BJ (cell line): ENCODE data around the gene ZNF726. TPM values are rescaled to one million over a fixed set of nuclear protein-coding genes. Genes with fewer than 3 reads are reported as not detected.
"Not testable (repeated sequence)": the region's sequence is repeated elsewhere in the genome, so short reads cannot be mapped to it uniquely, and the experiment has no call there.

ENCODE experiments used
- CTCF ChIA-PET: fragments of 350-600 bp; formaldehyde crosslinking; extraction: SDS; loops from one replicate; lab custom pipeline; 2021; ENCODE audit warnings: antibody characterized with exemption, inconsistent platforms; lab: Yijun Ruan, JAX
- POLR2A ChIA-PET: fragments of 300-600 bp; sonication (Branson Sonifier 250); formaldehyde crosslinking; extraction: SDS; loops from one replicate; lab custom pipeline; 2021; ENCODE audit warnings: antibody characterized with exemption; lab: Charles Lee
- DNase-seq: peaks from one replicate; pipeline ENCODE4 v3.0.0-alpha.2; 2011; ENCODE audit warnings: low read depth
- H3K27me3 ChIP-seq: 2 replicates; pipeline ENCODE4 v1.6.0; 2011; ENCODE audit warnings: low read length; ENCODE audit not compliant: control insufficient read depth, insufficient read depth
- H3K36me3 ChIP-seq: 2 replicates; pipeline ENCODE4 v1.5.1; 2011; ENCODE audit warnings: low read length; ENCODE audit not compliant: control insufficient read depth, insufficient read depth
- H3K4me3 ChIP-seq: 2 replicates; pipeline ENCODE4 v1.5.1; 2011; ENCODE audit warnings: low read depth, mild to moderate bottlenecking, control low read depth, low read length
- polyA plus RNA-seq: library from polyadenylated mRNA; depleted of rRNA; stranded (reverse); fragments of >200 nt; gene quantifications from 2 replicates; pipeline ENCODE4 v1.2.3, GENCODE V29; 2011
- TF ChIP-seq, protein P1 (sequence below): IDR thresholded peaks from 2 replicates; pipeline ENCODE4 v1.5.1; 2011; ENCODE audit warnings: low read depth, mild to moderate bottlenecking, control low read depth, inconsistent platforms, low read length, moderate library complexity; ENCODE audit not compliant: insufficient read depth

The ZNF726 gene
- polyA plus RNA-seq, 1 experiment = 1.2 TPM

DNA sequence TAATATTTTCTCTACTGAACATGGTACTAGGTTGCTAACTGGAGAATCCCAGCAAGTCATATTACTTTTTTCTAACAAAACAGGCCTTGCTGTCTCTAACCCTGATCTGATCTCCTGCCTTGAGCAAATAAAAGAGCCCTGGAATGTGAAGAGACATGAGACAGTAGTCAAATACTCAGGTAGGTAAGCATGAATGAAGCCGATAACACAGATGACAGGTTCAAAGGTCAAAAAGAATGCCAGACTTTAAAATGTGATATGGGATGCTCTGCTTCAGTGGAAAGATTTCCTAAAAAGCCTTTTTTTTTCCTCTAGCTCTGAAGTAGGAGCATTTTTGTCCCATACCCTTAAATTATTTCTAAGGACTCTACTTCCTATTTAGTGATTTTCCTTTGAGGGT is 28.7 kb downstream of the ZNF726 start:
- Histone ChIP-seq H3K27me3 (no peaks in the 10 kb centered on the region), H3K4me3 (no peak overlapping the region), H3K36me3 (no peaks in the 10 kb centered on the region)
- ChIA-PET CTCF (no interaction called here), POLR2A (no interaction called here)
- TF ChIP-seq, protein P1, sequence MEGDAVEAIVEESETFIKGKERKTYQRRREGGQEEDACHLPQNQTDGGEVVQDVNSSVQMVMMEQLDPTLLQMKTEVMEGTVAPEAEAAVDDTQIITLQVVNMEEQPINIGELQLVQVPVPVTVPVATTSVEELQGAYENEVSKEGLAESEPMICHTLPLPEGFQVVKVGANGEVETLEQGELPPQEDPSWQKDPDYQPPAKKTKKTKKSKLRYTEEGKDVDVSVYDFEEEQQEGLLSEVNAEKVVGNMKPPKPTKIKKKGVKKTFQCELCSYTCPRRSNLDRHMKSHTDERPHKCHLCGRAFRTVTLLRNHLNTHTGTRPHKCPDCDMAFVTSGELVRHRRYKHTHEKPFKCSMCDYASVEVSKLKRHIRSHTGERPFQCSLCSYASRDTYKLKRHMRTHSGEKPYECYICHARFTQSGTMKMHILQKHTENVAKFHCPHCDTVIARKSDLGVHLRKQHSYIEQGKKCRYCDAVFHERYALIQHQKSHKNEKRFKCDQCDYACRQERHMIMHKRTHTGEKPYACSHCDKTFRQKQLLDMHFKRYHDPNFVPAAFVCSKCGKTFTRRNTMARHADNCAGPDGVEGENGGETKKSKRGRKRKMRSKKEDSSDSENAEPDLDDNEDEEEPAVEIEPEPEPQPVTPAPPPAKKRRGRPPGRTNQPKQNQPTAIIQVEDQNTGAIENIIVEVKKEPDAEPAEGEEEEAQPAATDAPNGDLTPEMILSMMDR = no peak
- DNase-seq = no peak

DNA sequence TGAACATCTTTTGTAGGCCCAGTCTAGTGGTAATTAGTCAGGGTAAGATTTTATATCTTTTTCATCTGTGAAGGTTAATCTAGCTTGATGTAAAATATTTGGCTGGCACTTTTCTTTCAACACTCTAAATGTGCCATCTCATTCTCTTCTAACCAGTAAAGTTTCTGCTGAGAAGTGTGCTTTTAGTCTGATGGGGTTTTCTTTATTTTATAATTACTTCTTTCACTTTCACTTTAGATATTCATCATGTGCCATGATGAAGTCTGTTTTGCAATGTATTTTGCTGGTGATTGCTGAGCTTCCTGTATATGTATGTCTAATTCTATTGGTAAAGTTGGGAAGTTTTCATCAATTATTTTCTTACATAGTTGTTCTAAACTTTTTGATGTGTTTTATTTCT is 31.9 kb downstream of the ZNF726 start:
- ChIA-PET POLR2A (no interaction called here), CTCF (no interaction called here)
- TF ChIP-seq, protein P1 = no peak
- DNase-seq = no peak
- Histone ChIP-seq H3K36me3 (no peaks in the 10 kb centered on the region), H3K27me3 (no peaks in the 10 kb centered on the region), H3K4me3 (no peak overlapping the region)

DNA sequence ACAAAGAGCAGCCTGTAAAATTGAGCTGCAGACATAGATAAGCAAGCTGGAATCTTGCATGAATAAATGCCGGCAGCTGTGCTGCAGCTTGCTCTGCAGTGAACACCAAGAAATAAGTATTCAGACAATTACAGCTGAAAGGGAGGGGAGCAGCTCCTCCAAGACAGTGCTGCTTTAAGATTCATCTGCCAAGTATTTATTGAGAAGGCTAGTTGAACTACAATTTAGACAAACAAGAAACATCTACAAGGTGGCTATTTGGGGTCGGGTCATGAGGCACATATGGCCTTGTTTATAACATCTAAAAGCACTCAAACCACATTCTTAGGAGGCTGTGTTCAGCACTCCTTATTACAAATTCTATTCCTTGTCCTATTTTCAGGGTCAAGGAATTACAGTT is 34.9 kb downstream of the ZNF726 start:
- peak; percentile 35 for DNase-seq
- TF ChIP-seq, protein P1 = no peak
- Histone ChIP-seq H3K27me3 (no peaks in the 10 kb centered on the region), H3K36me3 (no peaks in the 10 kb centered on the region), H3K4me3 (no peak overlapping the region)
- POLR2A ChIA-PET = no interaction called here
- CTCF ChIA-PET = no interaction called here

DNA sequence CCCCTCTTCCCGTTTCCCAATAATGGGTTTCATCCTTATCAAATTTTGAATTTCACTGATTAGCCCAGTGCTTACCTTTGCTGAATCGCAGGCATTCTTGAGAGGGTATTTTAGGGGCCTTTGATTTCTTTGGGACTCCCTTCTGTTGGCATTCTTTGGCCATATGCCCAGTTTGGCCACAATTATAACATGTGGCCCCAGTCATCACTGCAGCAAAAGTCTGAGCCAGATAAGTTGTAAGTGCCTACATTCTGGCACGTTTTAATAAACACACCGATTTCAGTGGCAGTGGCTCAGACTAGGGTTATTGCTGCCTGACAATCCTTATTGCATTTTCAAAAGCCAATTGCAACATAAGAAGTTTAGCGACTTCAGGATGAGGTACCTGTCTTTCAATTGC is 41.4 kb downstream of the ZNF726 start:
- ChIA-PET POLR2A (no interaction called here), CTCF (no interaction called here)
- Histone ChIP-seq H3K4me3 (no peak overlapping the region), H3K27me3 (no peaks in the 10 kb centered on the region), H3K36me3 (no peaks in the 10 kb centered on the region)
- DNase-seq = no peak
- TF ChIP-seq, protein P1 = no peak

DNA sequence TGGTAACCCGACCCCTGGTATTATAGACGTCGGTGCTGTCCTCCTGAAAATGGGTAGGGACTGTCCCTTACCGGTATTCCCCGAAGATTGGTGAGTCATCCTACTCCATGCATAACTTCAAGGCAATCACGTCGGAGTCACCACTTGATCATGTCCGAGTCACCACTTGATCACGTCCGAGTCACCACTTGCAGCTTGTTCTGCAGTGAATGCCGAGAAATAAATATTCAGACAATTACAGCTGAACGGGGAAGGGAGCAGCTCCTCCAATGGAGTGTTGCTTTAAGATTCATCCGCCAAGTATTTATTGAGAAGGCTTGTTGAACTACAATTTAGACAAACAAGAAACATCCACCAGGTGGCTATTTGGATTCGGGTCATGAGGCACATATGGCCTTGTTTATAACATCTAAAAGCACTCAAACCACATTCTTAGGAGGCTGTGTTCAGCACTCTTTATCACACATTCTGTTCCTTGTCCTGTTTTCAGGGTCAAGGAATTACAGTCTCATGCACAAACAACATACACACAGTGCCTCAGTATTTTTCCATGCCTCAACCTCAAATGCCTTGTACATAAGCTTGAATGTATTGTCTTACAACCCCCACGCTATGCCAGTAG is 43.1 kb downstream of the ZNF726 start:
- no peaks in the 10 kb centered on the region for H3K27me3 ChIP-seq
- TF ChIP-seq, protein P1 = no peak
- H3K4me3 ChIP-seq = no peak overlapping the region
- DNase-seq = peak; percentile 86
- CTCF ChIA-PET = no interaction called here
- POLR2A ChIA-PET = no interaction called here
- H3K36me3 ChIP-seq = no peaks in the 10 kb centered on the region

DNA sequence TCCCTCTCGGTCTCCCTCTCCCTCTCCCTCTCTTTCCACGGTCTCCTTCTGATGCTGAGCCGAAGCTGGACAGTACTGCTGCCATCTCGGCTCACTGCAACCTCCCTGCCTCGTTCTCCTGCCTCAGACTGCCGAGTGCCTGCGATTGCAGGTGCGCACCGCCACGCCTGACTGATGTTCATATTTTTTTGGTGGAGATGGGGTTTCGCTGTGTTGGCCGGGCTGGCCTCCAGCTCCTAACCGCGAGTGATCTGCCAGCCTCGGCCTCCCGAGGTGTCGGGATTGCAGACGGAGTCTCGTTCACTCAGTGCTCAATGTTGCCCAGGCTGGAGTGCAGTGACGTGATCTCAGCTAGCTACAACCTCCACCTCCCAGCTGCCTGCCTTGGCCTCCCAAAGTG is 48.7 kb downstream of the ZNF726 start:
- CTCF ChIA-PET = interaction anchor here (1.1 kb wide), 1 partner anchor 11 kb away, joined by 3 read pairs; no protein-coding TSS in a partner anchor
- POLR2A ChIA-PET, H3K4me3 ChIP-seq, H3K27me3 ChIP-seq, H3K36me3 ChIP-seq, DNase-seq: not testable (repeated sequence)

DNA sequence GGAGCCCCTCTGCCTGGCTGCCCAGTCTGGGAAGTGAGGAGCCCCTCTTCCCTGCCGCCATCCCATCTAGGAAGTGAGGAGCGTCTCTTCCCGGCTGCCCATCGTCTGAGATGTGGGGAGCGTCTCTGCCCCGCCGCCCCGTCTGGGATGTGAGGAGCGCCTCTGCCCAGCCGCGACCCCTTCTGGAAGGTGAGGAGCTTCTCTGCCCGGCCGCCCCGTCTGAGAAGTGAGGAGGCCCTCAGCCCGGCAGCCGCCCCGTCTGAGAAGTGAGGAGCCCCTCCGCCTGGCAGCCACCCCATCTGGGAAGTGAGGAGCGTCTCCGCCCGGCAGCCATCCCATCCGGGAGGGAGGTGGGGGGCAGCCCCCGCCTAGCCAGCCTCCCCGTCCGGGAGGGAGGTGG is 49.2 kb downstream of the ZNF726 start:
- CTCF ChIA-PET, POLR2A ChIA-PET, H3K36me3 ChIP-seq, H3K4me3 ChIP-seq, H3K27me3 ChIP-seq, DNase-seq: not testable (repeated sequence)

DNA sequence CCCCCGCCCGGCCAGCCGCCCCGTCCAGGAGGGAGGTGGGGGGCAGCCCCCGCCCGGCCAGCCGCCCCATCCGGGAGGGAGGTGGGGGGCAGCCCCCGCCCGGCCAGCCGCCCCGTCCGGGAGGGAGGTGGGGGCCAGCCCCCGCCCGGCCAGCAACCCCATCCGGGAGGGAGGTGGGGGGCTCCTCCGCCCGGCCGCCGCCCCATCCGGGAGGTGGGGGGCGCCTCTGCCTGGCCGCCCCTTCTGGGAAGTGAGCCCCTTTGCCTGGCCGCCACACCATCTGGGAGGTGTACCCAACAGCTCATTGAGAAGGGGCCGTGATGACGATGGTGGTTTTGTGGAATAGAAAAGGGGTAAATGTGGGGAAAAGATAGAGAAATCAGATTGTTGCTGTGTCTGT is 49.6 kb downstream of the ZNF726 start:
- H3K27me3 ChIP-seq, H3K4me3 ChIP-seq, H3K36me3 ChIP-seq, DNase-seq, CTCF ChIA-PET, POLR2A ChIA-PET: not testable (repeated sequence)
